OCI-LY1 (cell line): ENCODE measurements around the gene TEAD1.

ENCODE experiments used
- CTCF ChIP-seq: fragments of 200-600 bp; sonication (generic), shearing (Covaris generic); IDR thresholded peaks from 2 replicates; pipeline ENCODE4 v1.5.1; 2017; ENCODE audit warnings: mild to moderate bottlenecking, antibody characterized with exemption, low read length, moderate library complexity, mixed read lengths
- EZH2 ChIP-seq: fragments of 200-600 bp; sonication (generic), shearing (Covaris generic); IDR thresholded peaks from 2 replicates; pipeline ENCODE4 v1.8.0; 2017; ENCODE audit warnings: borderline replicate concordance, mixed run types, mild to moderate bottlenecking, antibody characterized with exemption, low read length, moderate library complexity, mixed read lengths

- TF ChIP-seq CTCF (no peak), EZH2 (no peak)
Measured at GRCh38 chr11:12853652-12854296, 179.6 kb downstream of the TEAD1 start.
